ENCODE measurements around the gene SH2D2A. TPM values are rescaled to one million over a fixed set of nuclear protein-coding genes. Genes with fewer than 3 reads are reported as not detected.

The SH2D2A gene
- total and polyA plus RNA-seq, 9 of the 15 experiments (the other 6 are each of a cell fraction or from before 2014, with no cell fraction given): 0.89 to 33.6 (median 6.9) TPM

DNA sequence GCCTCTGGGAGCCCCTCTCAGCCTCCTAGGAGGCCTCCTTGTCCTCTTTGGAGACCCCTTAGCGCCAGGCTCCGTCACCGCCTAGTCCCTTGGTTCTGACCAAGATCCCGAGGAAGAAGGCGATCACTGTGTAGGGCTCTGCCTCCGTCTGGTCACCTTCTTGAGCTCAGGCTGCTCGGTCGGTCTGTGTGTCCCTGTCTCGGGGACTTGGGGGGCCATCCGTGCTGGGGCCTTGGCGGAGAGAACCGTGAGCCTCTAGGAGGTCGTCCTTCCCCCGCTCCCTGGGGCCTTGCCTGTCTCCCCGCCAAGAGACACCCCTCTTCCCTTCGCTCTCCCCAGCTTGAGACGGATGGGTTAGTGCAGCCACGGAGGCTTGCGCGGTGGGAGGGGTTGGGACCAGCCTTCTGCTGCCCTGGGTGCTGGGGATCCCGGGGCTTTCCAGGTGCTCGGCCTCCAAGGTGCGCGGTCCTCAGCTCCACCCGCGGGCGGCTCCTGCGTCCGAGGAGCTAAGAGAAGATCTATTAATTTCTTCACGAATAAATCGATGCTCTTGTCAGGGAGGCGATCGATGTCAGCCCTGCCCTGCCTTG is 43.0 kb upstream of the SH2D2A start:
- CTCF ChIA-PET (ENCODE audit: low intra/inter-chr PET ratio): interaction anchor here (1.6 to 3.3 kb wide), 5 partner anchors 21 to 171 kb away, joined by 5 to 31 read pairs (median 18); no protein-coding TSS in a partner anchor
- FAIRE-seq: no peak
- in situ Hi-C loops (cut with MboI): loop anchor here (5.0 kb wide), 2 partner anchors 57 to 132 kb away; partner anchors contain the start of genes ISG20L2 and METTL25B

DNA sequence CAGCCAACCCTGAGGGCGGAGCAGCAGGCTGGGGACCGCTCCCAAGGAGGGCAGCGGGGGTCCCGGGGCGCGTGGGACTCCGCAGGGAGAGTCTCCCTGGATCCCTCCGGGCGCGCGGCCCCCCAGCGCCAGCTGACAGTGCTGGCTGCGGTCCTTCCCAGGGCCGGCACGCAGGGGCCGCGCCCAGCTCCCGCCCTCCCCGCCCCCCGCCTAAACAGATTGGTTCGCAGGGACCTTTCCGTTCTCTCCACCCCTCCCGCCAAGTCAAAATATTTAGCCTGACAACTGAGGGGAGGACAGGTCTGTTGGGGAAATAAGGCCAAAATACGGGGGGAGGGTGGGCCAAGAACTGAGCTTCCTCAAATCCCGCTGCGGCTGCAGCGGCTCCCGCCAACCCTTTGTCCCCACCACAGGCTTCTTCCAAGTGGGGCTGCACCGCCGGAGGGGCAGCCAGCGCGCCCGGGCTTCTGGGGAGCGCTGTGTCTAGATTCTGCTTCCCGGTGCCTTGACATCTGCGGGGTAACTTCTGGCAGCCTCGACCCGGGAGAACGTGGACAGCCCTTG is 42.4 kb upstream of the SH2D2A start, which contains the start of gene INSRR:
Gene INSRR, minus strand, starts transcription at position 159 of the 564 bp plus-strand sequence. CDS start 496 bp downstream, outside the sequence.
- Histone ChIP-seq H3K36me3 (ENCODE audit: control insufficient read depth, insufficient read depth, low read length) (no peaks in the 10 kb centered on the region), H3K4me3 (peak within 1 kb of the TSS; percentile 34), H3K9me3 (replicated peaks; ENCODE audit: control insufficient read depth, insufficient read depth, low read depth, low read length) (no peaks in the 10 kb centered on the region), H3K79me2 (ENCODE audit: control insufficient read depth, insufficient read depth, low read length) (peaks cover 22% of the 10 kb centered on the region; the same call in 2 of the 3 replicates), H2AFZ (ENCODE audit: low read depth, low read length) (peak within 1 kb of the TSS; percentile 86), H3K9me1 (ENCODE audit: control insufficient read depth, insufficient read depth, low read length) (no peaks in the 10 kb centered on the region), H3K4me2 (ENCODE audit: insufficient read depth, low read length) (peak within 1 kb of the TSS; percentile 90), H3K27ac (ENCODE audit: extremely low read depth, low read depth, low read length) (no peak within 1 kb of the TSS; the same call in 2 of the 3 replicates), H3K9ac (ENCODE audit: insufficient read depth in 1 of 2, low read depth in 2 of 2, low read length in 2 of 2) (peak within 1 kb of the TSS; percentile 30 to 78; a peak in 3 of 4 replicates), H3K4me1 (replicated peaks in 1 of 2; ENCODE audit: control insufficient read depth in 2 of 2, insufficient read depth in 2 of 2, low read length in 2 of 2) (peaks cover 64 to 73% of the 10 kb centered on the region in 2 experiments), H4K20me1 (replicated peaks; ENCODE audit: control insufficient read depth, insufficient read depth, low read length) (no peaks in the 10 kb centered on the region), H3K27me3 (ENCODE audit: control insufficient read depth in 2 of 2, insufficient read depth in 2 of 2, low read length in 2 of 2) (no peaks in the 10 kb centered on the region)
- ChIA-PET POLR2A (interaction anchor here (0.5 to 2.3 kb wide), 10 partner anchors 9 to 508 kb away, joined by 3 to 17 read pairs (median 6); partner anchors contain the start of genes ISG20L2 and METTL25B), CTCF (ENCODE audit: low intra/inter-chr PET ratio) (interaction anchor here (2.1 to 3.3 kb wide), 3 partner anchors 21 to 133 kb away, joined by 18 to 31 read pairs (median 24); no protein-coding TSS in a partner anchor)
- intact Hi-C loops (cut with micrococcal nuclease) (no loop called here), in situ Hi-C loops (cut with MboI) (no loop called here)
- FAIRE-seq (no peak), ATAC-seq (peak; percentile 39), DNase-seq (ENCODE audit: extremely low read depth in 1 of 4, low spot score in 3 of 4) (peak; percentile 69 to 76 (median 74))
- WGBS (ENCODE audit: insufficient coverage, low coverage, missing lambda C conversion rate): 6% methylated on average over 28 of the region's 39 CpGs
- no TSS peak for BruUV-seq (replicated peaks)
- TF ChIP-seq MYNN (IDR thresholded peaks at IDR 0.05): no peak
- no peak for TF ChIP-seq MYNN (CRISPR knock-in tag; IDR thresholded peaks at IDR 0.05)
- TF ChIP-seq SIN3A (IDR thresholded peaks at IDR 0.05; ENCODE audit: borderline replicate concordance in 2 of 2, control insufficient read depth in 1 of 2, low read depth in 2 of 2, low read length in 2 of 2): peak in 1 of 2 experiments; percentile 41; a peak in 1 of 4 replicates
- 0 out of 4 replicates have a peak, but pooled peaks of 1 of the 2 experiments have one; percentile 9 for TF ChIP-seq SRF (CRISPR knock-in tag; IDR thresholded peaks at IDR 0.05)
- no peak for TF ChIP-seq HNRNPH1 (optimal IDR thresholded peaks at IDR 0.05; ENCODE audit: low read depth, low read length)
- peak; percentile 80 for TF ChIP-seq TFAP4 (CRISPR knock-in tag; IDR thresholded peaks at IDR 0.05; ENCODE audit: borderline replicate concordance)
- peak; percentile 56 for TF ChIP-seq PCBP1 (IDR thresholded peaks at IDR 0.05; ENCODE audit: low read depth, low read length, poor library complexity, severe bottlenecking)
- no peak for TF ChIP-seq ZNF75A (CRISPR knock-in tag; IDR thresholded peaks at IDR 0.05)

More for the DNA sequence above, 43.0 kb upstream of the SH2D2A start:
- WGBS (ENCODE audit: insufficient coverage, low coverage, missing lambda C conversion rate): 15% methylated on average over 27 of the region's 33 CpGs
- peak overlapping the region; percentile 34 for H3K4me3 ChIP-seq
- DNase-seq (ENCODE audit: extremely low read depth in 1 of 4, low spot score in 3 of 4) (no peak), ATAC-seq (peak; percentile 41)
- H3K4me1 ChIP-seq (replicated peaks in 1 of 2; ENCODE audit: control insufficient read depth in 2 of 2, insufficient read depth in 2 of 2, low read length in 2 of 2): peaks cover 70 to 76% of the 10 kb centered on the region in 2 experiments
- H3K4me2 ChIP-seq (ENCODE audit: insufficient read depth, low read length): peak overlapping the region; percentile 90
- H3K9ac ChIP-seq (ENCODE audit: insufficient read depth in 1 of 2, low read depth in 2 of 2, low read length in 2 of 2): peak overlapping the region; percentile 30 to 78; a peak in 3 of 4 replicates
- no peaks in the 10 kb centered on the region for H4K20me1 ChIP-seq (replicated peaks; ENCODE audit: control insufficient read depth, insufficient read depth, low read length)
- H3K9me1 ChIP-seq (ENCODE audit: control insufficient read depth, insufficient read depth, low read length): no peaks in the 10 kb centered on the region
- H3K27me3 ChIP-seq (ENCODE audit: control insufficient read depth in 2 of 2, insufficient read depth in 2 of 2, low read length in 2 of 2): no peaks in the 10 kb centered on the region
- no peaks in the 10 kb centered on the region for H3K36me3 ChIP-seq (ENCODE audit: control insufficient read depth, insufficient read depth, low read length)
- no peaks in the 10 kb centered on the region for H3K9me3 ChIP-seq (replicated peaks; ENCODE audit: control insufficient read depth, insufficient read depth, low read depth, low read length)
- no TSS peak for BruUV-seq (replicated peaks)
- H2AFZ ChIP-seq (ENCODE audit: low read depth, low read length): peak overlapping the region; percentile 86
- intact Hi-C loops (cut with micrococcal nuclease): loop anchor here (1.0 to 5.0 kb wide), 5 partner anchors 20 to 172 kb away; no protein-coding TSS in a partner anchor
- POLR2A ChIA-PET: interaction anchor here (0.5 to 2.3 kb wide), 18 partner anchors 9 to 507 kb away, joined by 3 to 17 read pairs (median 4); partner anchors contain the start of genes HDGF, ISG20L2 and METTL25B
- TF ChIP-seq FOXA1 (IDR thresholded peaks at IDR 0.05; ENCODE audit: borderline replicate concordance) (no peak), NR2C2 (CRISPR knock-in tag; IDR thresholded peaks at IDR 0.05) (0 out of 2 replicates have a peak, but pooled peaks have one; percentile 35), NR2C2 (tag; IDR thresholded peaks at IDR 0.05) (no peak), ZFX (CRISPR knock-in tag; IDR thresholded peaks at IDR 0.05) (peak; percentile 44), RBBP5 (IDR thresholded peaks at IDR 0.05; ENCODE audit: borderline replicate concordance, insufficient read depth, low read length, poor library complexity, severe bottlenecking) (peak; percentile 24)
- H3K79me2 ChIP-seq (ENCODE audit: control insufficient read depth, insufficient read depth, low read length): peaks cover 27% of the 10 kb centered on the region; the same call in 2 of the 3 replicates
- H3K27ac ChIP-seq (ENCODE audit: extremely low read depth, low read depth, low read length): no peak overlapping the region

Data from K562 (cell line).